Neutrophil (primary cell): ENCODE results near the gene YIPF1.

ENCODE experiments used
- H3K27ac ChIP-seq: fragments of 200-600 bp; sonication (generic); 2 replicates; pipeline ENCODE4 v1.5.1; 2016; ENCODE audit warnings: mild to moderate bottlenecking, moderate library complexity
- H3K27me3 ChIP-seq: fragments of 200-600 bp; sonication (generic); 2 replicates; pipeline ENCODE4 v1.6.0; 2016; ENCODE audit warnings: mild to moderate bottlenecking
- H3K36me3 ChIP-seq: fragments of 200-600 bp; sonication (generic); 2 replicates; pipeline ENCODE4 v1.5.1; 2017
- H3K4me1 ChIP-seq, 2 experiments: fragments of 200-600 bp in 1 of 2; sonication (generic) in 1 of 2; 1 replicate in 1 of 2; 2 replicates in 1 of 2; pipeline versions ENCODE4 v1.5.1 to v1.6.1; 2013 to 2016; ENCODE audit warnings: low read depth in 1 of 2, low read length in 1 of 2, mild to moderate bottlenecking in 1 of 2, moderate library complexity in 1 of 2; ENCODE audit not compliant: control insufficient read depth in 1 of 2, insufficient read depth in 1 of 2
- H3K4me3 ChIP-seq, 2 experiments: fragments of 200-600 bp in 1 of 2; sonication (generic) in 1 of 2; 1 replicate in 1 of 2; 2 replicates in 1 of 2; pipeline ENCODE4 v1.5.1; 2013 to 2016; ENCODE audit warnings: low read depth in 1 of 2, low read length in 1 of 2, mild to moderate bottlenecking in 1 of 2, moderate library complexity in 1 of 2
- H3K9me3 ChIP-seq: fragments of 200-600 bp; sonication (generic); 2 replicates; pipeline ENCODE4 v1.5.1; 2016
- CTCF ChIP-seq: fragments of 200-600 bp; sonication (generic); IDR thresholded peaks from 2 replicates; pipeline ENCODE4 v1.5.1; 2016; ENCODE audit warnings: antibody characterized with exemption

YIPF1 gene

GRCh38 chr1:53804181-53804580 lies 85.4 kb downstream of the YIPF1 start:
- H3K4me3 ChIP-seq: no peak overlapping the region
- no peak for TF ChIP-seq CTCF
- H3K36me3 ChIP-seq: peaks cover 34% of the 10 kb centered on the region
- no peaks in the 10 kb centered on the region for H3K27me3 ChIP-seq
- no peaks in the 10 kb centered on the region for H3K9me3 ChIP-seq
- no peaks in the 10 kb centered on the region for H3K4me1 ChIP-seq
- no peak overlapping the region for H3K27ac ChIP-seq
